ENCODE results near the gene PRPF18.

Gene PRPF18

DNA sequence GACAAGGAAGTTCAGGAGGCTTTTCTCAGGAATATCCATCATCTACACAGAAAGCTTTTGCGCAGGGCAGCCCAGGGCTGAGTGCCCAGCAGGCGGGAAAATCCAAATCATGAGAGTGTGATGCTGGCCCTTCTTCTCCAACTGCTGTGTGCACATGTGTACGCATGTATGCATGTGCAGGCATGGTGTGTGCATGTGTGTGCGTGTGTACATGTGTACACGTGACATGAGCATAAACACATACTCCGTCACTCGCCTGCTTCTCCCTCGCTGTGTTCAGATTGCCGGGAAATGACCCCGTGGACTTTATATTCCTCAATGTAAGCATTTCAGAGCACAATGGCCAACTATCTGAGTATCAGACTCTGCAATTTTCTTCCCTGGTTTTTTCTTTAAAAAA, 85.1 kb downstream of the PRPF18 start:
- DNase-seq = no peak

DNA sequence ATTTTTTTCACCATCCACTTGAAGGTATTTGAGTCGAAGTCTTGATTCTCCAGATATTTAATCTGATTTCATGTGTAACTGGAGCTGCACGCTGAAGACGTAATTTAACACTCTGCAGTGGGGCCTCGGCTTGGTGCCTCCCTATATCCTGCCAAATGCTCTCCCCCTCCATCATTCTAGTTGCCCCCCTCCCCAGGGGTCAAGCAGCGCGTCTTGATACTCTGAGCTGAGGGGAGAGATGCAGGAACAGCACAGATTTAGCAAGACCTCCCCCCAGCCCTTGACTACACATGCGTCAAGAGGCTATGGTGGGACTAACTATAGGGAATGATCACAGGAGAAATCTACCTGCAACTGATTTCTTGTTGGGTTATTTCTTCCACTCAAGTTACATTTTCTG, 85.8 kb downstream of the PRPF18 start:
- no peak for DNase-seq

DNA sequence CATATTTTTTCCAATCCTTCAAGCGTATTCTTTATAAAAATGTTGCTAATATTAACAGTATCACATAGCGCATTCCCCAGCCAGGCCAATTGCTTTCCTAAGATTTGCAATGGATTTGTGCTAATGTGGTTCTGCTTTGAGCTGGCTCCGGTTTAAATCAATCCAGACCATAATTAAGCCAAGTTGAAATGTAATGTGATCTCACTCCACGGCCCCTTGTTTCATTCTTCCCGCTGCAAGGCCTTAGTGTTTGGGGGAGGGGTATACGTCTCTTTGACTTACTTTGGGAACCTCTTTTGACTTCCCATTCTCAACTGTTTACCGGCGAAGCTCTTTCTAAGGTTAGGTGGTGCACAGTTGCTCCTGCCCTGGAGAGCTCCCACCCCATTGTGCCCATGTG, 86.4 kb downstream of the PRPF18 start:
- DNase-seq = no peak

DNA sequence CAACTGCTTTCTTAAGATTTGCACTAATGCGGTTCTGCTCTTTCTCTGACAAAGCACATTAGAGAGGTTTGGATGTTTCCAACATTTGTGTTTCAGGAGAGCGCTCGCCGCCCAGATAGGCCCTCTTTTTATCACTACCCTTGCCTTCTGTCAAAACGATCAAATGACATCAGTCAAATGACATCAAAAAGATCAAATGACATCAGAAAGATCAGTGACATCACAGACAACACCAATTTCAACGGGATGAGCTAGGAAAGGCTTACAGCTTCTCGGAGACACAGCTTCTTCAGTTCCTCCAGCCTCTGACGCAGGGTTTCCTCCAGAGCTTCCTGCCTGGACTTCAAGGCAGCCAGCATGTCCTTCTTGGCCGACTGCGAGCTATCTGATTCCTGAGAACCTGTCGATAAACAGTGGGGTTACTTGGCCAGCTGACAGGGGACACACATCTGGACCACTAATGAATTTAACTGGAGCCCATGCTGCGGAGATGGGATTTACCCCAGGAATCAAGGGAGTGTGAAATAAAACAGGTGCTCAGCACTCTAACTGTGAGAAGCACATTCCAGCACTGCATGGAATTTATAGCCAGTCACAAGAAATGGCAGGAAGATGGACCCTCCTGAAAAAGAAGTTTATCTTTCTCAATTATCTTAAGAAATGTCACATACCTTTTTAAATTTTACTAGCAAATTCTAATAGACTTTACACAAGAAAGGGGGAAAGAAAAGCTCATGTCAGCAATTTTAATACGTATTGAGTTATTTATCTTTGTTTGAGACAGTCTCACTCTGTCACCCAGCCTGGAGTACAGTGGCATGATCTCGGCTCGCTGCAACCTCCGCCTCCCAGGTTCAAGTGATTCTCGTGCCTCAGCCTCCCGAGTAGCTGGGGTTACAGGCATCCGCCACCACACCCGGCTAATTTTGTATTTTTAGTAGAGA, 88.2 kb downstream of the PRPF18 start:
- no peak for DNase-seq

DNA sequence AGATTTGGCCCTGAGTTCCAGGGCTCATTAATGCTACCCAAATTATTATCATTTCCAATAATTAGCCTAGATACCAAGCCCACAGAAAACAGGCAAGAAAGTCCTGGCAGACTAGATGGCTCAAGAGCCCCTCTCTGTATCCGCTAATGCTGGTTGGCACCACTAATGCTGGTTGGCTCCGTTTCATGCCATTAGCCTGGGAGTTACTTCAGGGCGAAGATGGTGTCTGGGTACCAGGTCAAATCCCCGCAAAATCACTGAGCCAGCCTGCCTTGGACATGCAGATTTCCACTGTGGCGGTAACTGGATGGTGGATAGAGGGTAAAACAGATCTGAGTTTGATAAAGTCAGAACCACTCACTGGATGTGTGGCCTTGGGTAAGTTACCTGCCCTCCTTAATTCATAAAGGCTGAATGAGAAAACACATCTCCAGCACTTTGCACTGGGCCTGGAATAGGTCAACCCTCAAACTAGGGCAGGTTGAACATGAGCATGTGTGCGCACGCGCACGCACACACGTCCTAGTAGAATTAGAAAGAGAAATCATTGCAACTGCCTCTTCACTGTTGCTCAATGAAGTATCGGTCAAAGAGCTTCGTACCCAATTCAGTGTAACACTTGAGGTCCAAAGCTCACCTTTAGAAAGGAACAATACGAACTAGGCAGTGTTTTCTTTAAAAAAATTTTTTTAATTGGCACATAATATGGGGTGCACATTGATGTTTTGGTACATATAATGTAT, 91.5 kb downstream of the PRPF18 start:
- no peak for DNase-seq
